ENCODE results near the gene TRAPPC10.
"Not testable (repeated sequence)": the region's sequence is repeated elsewhere in the genome, so short reads cannot be mapped to it uniquely, and the experiment has no call there.

TRAPPC10 gene

DNA sequence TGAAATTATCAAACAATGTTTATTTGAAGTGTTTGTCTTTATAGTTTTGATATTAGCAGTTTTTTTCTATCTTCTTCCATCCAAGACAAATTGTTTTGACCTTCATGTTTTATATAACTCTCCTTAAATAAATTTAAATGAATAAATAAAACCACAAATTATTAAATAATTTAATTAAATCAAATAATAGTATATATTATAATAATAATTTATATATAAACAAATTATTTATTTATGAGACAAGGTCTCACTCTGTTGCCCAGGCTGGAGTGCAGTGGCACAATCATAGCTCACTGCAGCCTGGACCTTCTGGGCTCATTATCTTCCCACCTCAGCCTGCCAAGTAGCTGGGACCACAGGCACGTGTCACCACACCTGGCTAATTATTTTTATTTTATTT is 82.7 kb downstream of the TRAPPC10 start:
- DNase-seq, result no peak

DNA sequence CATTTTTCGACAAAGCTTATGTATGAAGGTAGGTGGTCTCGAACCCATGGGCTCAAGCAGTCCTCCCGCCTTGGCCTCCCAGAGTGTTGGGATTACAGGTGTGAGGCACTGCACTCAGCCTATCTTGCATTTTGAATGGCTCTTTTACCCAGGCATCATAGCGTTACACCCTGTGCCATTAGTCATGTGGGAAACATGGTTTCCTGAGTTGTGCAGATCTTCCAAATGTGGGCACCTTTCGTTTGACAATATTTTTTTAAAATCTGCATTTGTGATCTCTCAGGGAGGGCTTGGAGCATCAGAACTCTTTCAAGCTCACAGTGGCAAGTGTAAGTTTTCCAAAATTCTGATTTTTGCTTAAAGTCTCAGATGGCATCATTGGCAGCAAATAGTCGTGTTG is 86.4 kb downstream of the TRAPPC10 start:
- not testable (repeated sequence) for DNase-seq

GRCh38 chr21:44098964-44099363 is 86.9 kb downstream of the TRAPPC10 start:
- not testable (repeated sequence) for DNase-seq

DNA sequence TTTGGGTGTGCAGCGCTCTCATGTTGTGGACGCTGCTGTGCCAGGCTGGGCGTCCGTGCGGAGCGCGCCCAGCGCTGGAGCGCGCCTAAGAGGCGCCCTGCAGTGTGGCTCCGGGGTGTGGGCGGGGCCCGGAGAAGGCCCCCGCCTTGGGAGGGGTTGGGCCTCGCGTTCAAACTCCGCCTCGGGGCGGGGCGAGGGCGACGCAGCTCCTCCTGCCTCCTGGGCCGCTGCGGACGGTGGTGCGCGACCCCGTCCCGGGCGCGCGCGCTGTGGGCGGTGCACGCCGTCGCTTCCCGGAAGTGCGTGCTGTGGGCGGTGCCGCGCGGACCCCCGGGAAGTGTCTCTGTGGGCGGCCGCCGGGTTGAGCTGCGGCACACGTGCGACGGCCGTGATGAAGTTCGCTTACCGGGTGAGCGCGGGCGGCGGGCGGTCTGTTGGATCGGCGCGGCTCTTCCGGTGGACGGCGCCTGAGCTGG is 95.0 kb downstream of the TRAPPC10 start, which contains the start of gene PWP2:
Gene PWP2 (plus strand): TSS at position 374 of the 476 bp plus-strand sequence. CDS start 18 bp downstream, at position 392.
- not testable (repeated sequence) for DNase-seq

GRCh38 chr21:44107589-44107988 is 95.5 kb downstream of the TRAPPC10 start:
- not testable (repeated sequence) for DNase-seq

- not testable (repeated sequence) for DNase-seq
These were observed 101.7 kb downstream of the TRAPPC10 start for GRCh38 chr21:44113702-44114371.

- not testable (repeated sequence) for DNase-seq
These were observed 110.0 kb downstream of the TRAPPC10 start for GRCh38 chr21:44122131-44122530.

DNA sequence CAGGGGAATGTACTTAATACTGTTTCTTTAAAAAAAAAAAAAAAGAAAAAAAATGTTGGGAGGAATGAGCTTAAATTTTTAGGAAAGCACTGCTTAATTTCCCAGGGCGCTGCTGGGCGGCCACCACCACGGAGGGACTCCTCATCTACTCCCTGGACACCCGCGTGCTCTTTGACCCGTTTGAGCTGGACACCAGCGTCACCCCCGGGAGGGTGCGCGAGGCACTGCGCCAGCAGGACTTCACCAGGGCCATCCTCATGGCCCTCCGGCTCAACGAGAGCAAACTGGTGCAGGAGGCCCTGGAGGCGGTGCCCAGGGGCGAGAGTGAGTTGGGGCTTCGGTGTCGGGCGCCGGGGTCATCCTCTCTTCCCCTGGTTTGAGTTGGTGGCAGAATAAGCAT is 115.7 kb downstream of the TRAPPC10 start:
- DNase-seq, result not testable (repeated sequence)

GRCh38 chr21:44133715-44134057 is 121.6 kb downstream of the TRAPPC10 start:
- DNase-seq, result not testable (repeated sequence)

GRCh38 chr21:44134732-44135131 is 122.6 kb downstream of the TRAPPC10 start:
- DNase-seq, result not testable (repeated sequence)

GRCh38 chr21:44138039-44138438 is 125.9 kb downstream of the TRAPPC10 start:
- not testable (repeated sequence) for DNase-seq

DNA sequence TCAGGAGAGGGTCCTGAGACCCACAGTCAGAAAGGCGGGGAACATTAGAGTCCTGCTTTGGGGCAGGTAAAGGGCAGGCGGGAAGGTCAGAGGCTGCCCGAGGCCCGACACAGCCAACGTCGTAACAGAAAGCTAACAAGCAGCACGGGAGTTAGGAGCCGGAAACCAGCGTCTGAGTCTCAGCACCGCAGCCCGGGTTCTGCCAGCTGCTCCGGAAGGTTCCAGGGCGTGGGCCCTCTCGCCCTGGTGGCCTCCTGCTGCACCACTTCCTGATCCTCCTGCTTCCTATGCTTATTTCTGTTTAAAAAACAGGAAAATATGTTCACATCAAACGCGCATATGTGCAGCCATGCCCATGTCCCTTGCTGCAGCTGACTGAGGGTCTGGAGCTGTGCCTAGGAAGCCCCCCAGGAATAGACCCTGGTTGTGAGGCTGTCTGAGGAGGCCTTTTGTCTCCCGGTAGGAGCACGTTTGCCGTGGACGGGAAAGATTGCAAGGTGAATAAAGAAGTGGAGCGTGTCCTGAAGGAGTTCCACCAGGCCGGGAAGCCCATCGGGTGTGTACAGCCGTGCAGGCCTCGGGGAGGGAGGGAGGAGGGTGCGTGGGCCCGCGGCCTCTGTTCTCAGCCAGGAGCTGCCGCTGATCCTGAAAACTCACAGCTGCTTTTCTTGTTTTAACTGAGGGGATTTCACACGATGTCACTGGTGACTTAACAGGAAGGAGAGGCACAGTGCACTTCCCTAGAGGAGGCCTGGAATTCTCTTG is 127.9 kb downstream of the TRAPPC10 start:
- not testable (repeated sequence) for DNase-seq

- DNase-seq, result not testable (repeated sequence)
These were observed 128.4 kb downstream of the TRAPPC10 start for GRCh38 chr21:44140552-44140932.

GRCh38 chr21:44142470-44142869 is 130.4 kb downstream of the TRAPPC10 start:
- DNase-seq, result not testable (repeated sequence)

DNA sequence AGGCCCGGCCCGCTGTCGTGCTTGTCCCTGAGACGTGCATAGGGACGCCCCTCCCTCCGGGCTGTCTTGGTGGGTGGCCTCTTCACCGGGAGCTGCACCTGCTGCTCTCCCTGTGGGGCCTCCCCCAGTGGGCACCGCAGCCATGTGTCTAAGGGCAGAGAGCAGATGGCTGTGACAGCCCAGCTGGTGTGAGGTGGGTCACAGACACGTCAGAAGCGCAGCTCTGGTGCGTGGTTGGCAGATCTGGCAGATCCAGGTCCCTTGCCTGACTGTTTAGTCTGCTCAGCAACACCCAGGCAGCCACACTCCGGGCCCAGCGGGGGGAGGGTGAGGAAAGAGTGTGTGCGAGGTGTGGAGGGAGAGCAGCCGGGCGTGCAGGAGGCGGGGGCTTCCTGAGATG is 131.3 kb downstream of the TRAPPC10 start:
- not testable (repeated sequence) for DNase-seq

DNA sequence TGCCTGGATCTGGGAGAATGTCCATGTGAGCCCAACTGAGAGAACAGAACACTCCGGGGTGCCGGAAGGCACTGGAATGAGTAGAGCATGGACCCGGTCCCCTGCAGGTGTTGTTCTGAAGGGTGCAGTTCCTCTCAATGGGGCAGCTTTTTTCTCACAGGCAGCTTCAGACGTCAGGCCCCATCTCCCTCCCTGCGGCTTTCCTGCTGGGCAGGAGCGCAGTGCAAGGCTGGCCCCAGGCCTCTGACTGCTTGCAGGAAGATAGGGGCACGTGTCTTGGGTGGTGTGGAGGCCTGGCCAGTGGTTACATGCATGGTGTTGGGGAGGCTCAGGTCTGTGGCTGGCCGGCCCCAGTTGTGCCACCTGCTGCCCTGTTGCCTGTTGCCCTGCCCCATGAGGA is 131.9 kb downstream of the TRAPPC10 start:
- DNase-seq, result not testable (repeated sequence)

- not testable (repeated sequence) for DNase-seq
These were observed 132.9 kb downstream of the TRAPPC10 start for GRCh38 chr21:44144784-44145602.

DNA sequence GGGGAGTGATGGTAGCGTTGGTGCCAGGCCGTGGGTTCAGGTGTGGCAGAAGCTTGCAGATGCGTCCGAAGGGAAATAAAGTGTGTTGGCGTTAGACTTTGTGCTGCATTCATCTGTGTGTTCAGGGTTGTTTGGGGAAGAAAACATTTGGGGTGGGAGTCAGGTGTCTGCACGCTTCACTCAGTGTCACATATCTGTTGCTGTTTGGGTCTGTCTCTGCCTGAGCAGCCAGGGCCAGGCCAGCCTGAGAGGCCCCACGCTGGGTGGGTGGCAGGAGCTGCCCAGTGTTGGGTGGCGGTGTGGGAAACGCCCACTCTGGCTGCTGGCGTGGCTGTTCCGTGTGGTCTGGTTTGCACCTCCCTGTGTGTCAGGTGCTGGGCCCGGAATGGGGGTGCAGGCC is 133.5 kb downstream of the TRAPPC10 start:
- not testable (repeated sequence) for DNase-seq

GRCh38 chr21:44147108-44147507 is 135.0 kb downstream of the TRAPPC10 start:
- not testable (repeated sequence) for DNase-seq

- DNase-seq, result not testable (repeated sequence)
These were observed 138.1 kb downstream of the TRAPPC10 start for GRCh38 chr21:44150255-44150654.

DNA sequence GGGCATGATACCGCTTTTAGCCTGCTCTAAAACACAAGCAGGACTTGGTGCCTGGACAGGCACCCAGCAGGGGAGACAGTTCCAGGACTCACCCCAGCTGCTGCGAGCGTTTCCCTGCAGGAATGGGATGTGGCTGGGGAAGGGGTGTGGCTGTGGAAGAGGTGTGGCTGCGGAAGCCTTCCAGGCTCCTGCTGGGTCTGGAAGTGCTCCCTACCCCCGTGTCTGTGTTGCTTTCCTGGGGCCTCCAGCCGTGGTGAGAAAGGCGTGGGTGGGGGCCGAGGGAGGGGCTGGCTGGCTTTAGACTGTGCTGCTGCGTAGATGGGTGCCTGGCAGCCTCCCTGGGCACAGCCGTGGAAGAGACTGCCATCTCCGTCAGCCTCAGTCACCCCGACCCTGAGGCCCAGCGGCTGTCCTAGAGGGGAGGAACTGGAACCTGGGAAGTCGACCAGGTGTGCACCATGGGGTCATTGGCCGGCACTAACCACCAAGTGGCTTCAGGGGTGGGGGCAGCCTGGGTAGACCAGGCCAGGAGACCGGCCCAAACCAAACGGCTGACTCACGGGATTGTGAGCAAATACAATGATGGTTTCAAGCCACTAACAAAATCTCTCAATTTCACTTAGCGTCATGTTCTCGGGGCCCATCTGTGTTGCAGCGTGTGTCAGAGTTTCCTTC is 141.2 kb downstream of the TRAPPC10 start:
- not testable (repeated sequence) for DNase-seq

- not testable (repeated sequence) for DNase-seq
These were observed 141.8 kb downstream of the TRAPPC10 start for GRCh38 chr21:44153889-44154228.

DNA sequence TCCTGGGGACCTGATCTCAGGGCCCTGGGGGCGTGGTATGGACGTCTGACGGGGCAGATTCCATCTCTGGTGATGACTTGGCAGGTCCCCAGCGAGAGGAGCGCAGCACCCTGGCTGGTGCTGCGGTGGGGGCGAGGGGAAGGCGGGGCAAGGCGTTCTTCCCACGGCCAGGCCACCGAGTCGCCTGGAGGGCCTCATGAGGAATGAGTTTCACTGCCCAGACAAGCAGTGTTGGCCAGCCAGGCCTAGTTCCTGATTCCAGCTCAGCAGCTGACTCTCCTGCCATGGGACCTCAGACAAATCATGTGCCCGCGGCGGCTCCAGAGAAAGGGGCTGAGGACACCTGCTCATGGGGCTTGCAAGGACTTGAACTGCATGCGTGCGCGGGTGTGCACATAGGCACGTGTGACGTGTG is 142.7 kb downstream of the TRAPPC10 start:
- DNase-seq, result not testable (repeated sequence)
